ENCODE data around the gene RPL36.
"Not testable (repeated sequence)": the region's sequence is repeated elsewhere in the genome, so short reads cannot be mapped to it uniquely, and the experiment has no call there.

The RPL36 gene

GRCh38 chr19:5687360-5688198, 2.5 kb upstream of the RPL36 start:
- no peak for DNase-seq

GRCh38 chr19:5688262-5688881, 1.7 kb upstream of the RPL36 start:
- DNase-seq = not testable (repeated sequence)

- DNase-seq = peak; percentile 60
Measured at GRCh38 chr19:5690955-5691821, 1.1 kb downstream of the RPL36 start.

DNA sequence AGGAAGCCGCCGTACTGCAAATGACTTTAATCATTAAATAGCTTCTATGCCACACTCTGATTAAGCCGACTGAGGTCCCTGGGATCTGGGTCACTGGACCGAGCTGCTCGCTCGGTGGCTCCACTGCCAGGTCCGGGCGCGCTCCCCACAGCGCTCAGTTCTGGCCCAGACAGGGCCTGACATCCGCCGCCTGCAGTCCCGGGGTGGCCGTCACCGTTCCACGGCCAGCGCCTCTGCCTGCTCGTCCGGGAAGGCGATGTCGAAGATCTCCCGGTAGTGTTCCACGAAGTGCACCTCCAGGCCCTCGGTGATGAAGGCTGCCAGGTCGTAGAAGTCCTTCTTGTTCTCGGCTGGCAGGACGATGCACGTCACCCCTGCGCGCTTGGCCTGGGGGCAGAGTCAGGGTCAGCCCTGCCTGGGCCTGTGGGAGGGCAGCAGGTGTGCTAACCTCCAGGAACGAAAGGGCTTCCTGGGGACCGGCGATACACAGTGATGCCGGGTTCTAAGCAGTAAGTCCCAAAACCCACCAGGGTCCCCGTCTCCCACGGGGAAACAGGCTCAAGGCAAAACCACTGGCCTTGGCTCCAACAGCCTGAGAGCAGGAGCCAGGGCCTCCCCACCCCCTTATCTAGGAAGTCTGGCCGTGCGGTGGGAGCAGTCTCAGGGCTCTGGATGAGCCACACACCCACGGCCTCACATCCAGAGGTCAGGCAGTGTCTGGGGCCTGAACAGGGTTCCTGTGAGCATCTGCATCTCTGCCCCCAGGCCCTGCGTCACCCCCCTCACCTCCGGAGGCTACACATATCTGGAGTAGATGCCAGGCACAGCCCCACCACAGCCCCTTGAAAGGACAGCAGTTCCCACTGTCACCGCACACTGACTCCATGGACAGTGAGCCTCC, 2.0 kb downstream of the RPL36 start:
- no peak for DNase-seq

GRCh38 chr19:5692723-5693194, 2.7 kb downstream of the RPL36 start:
- no peak for DNase-seq

DNA sequence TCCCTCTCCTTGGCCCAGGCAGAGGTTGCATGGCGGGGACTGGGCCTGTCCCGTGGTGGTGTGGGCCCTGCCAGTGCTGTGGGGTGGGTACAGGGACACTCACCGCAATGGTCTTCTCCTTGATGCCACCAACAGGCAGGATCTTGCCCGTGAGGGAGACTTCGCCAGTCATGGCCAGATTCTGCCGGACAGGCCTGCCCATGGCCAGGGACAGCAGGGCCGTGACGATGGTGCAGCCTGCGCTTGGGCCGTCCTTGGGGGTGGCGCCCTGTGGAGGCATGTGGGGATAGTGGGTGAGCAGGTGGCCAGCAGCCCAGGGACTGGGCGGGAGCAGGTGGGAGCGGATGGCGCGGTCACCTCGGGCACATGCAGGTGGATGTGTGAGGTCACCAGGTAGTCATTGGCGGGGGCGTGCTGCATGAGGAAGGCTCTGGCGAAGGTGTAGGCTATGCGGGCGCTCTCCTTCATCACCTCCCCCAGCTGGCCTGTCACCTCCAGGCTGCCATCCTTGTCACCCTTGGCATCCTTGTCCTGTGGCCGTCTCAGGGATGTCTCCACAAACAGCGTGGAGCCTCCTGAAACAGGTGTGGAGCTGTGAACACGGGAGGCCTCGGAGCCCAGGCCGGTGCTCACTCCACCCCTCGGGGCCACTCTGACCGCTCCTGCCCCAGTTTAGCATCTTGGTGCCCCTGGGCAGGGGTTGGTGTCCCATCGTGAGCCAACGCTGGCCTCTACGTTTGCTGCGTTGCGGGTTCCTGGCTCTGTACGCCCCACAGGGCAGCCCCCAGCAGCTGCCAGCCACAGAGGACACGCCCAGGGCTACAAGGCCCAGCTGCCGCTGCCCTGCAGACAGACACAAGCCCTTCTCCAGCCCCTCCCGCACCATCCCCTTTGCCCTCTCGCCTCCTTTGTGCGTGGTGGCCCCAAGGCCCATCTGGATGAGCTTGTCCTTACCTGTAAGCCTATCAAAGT, 3.4 kb downstream of the RPL36 start:
- no peak for DNase-seq

GRCh38 chr19:5694167-5694955, 4.3 kb downstream of the RPL36 start:
- no peak for DNase-seq

- no peak for DNase-seq
Measured at GRCh38 chr19:5694956-5695648, 5.0 kb downstream of the RPL36 start.

GRCh38 chr19:5695649-5696195, 5.6 kb downstream of the RPL36 start:
- DNase-seq = no peak

- DNase-seq = no peak
Measured at GRCh38 chr19:5696196-5697021, 6.3 kb downstream of the RPL36 start.

GRCh38 chr19:5697022-5697889, 7.2 kb downstream of the RPL36 start:
- DNase-seq = no peak

- no peak for DNase-seq
Measured at GRCh38 chr19:5697890-5698634, 8.0 kb downstream of the RPL36 start.

- DNase-seq = no peak
Measured at GRCh38 chr19:5698635-5699422, 8.7 kb downstream of the RPL36 start.

GRCh38 chr19:5700455-5701092, 10.5 kb downstream of the RPL36 start:
- DNase-seq = no peak

- not testable (repeated sequence) for DNase-seq
Measured at GRCh38 chr19:5702053-5702410, 11.9 kb downstream of the RPL36 start.

Data from right kidney (tissue), 1 donor.